Inferior parietal cortex (tissue), 1 donor: ENCODE results near the gene GSK3B.

Source experiments
- DNase-seq: peaks from one replicate; pipeline ENCODE4 v3.0.0-alpha.2; 2016; ENCODE audit errors: extremely low spot score

The GSK3B gene

GRCh38 chr3:120093911-120094775 is at the start of gene GSK3B:
GSK3B (minus strand) TSS chr3:120094447; CDS start chr3:120093434, 1,013 bp downstream.
- DNase-seq = no peak

- no peak for DNase-seq
Measured at GRCh38 chr3:120143676-120144075, 49.4 kb upstream of the GSK3B start.

- DNase-seq = no peak
Measured at GRCh38 chr3:120142236-120142635, 48.0 kb upstream of the GSK3B start.

GRCh38 chr3:120140098-120140742 is 46.0 kb upstream of the GSK3B start:
- no peak for DNase-seq

GRCh38 chr3:120139140-120139539 is 44.9 kb upstream of the GSK3B start:
- no peak for DNase-seq

- DNase-seq = no peak
Measured at GRCh38 chr3:120137548-120137947, 43.3 kb upstream of the GSK3B start.

- DNase-seq = no peak
Measured at GRCh38 chr3:120130656-120131055, 36.4 kb upstream of the GSK3B start.

- no peak for DNase-seq
Measured at GRCh38 chr3:120129718-120130513, 35.7 kb upstream of the GSK3B start.

GRCh38 chr3:120129051-120129450 is 34.8 kb upstream of the GSK3B start:
- no peak for DNase-seq

- no peak for DNase-seq
Measured at GRCh38 chr3:120125992-120126391, 31.7 kb upstream of the GSK3B start.

GRCh38 chr3:120119846-120120510 is 25.7 kb upstream of the GSK3B start:
- no peak for DNase-seq

GRCh38 chr3:120114981-120115380 is 20.7 kb upstream of the GSK3B start:
- DNase-seq = no peak

- DNase-seq = no peak
Measured at GRCh38 chr3:120114376-120114775, 20.1 kb upstream of the GSK3B start.

GRCh38 chr3:120113128-120114116 is 19.2 kb upstream of the GSK3B start:
- DNase-seq = no peak

GRCh38 chr3:120111898-120112297 is 17.7 kb upstream of the GSK3B start:
- DNase-seq = no peak

GRCh38 chr3:120103276-120103675 is 9.0 kb upstream of the GSK3B start:
- DNase-seq = no peak

GRCh38 chr3:120102674-120103073 is 8.4 kb upstream of the GSK3B start:
- DNase-seq = no peak

- no peak for DNase-seq
Measured at GRCh38 chr3:120102232-120102631, 8.0 kb upstream of the GSK3B start.

- DNase-seq = no peak
Measured at GRCh38 chr3:120101624-120102023, 7.4 kb upstream of the GSK3B start.

GRCh38 chr3:120100711-120101110 is 6.5 kb upstream of the GSK3B start:
- DNase-seq = no peak

GRCh38 chr3:120098710-120099109 is 4.5 kb upstream of the GSK3B start:
- DNase-seq = no peak
